Measurements from ENCODE around the gene PPP1R37.

The PPP1R37 gene

DNA sequence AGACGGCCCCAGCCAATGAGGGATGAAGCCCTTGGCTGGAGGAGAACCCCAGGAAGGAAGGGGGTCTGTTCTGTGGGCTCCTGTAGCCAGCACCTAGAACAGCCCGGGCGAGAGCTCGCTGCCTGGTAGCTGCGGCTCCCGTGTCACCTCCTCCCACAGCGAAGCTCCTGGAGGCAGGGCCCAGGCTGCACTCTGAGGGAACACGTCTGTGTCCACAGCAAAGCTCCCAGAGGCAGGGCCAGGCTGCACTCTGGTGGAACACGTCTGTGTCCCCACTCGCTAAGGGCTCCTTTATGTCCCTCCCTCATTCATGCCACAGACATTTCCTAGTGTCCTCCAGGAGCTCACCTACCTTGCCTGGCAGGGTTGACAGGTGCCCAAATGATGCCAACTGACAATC lies 76.6 kb downstream of the PPP1R37 start:
- no peak for DNase-seq (ENCODE audit: low read depth in 2 of 2)

DNA sequence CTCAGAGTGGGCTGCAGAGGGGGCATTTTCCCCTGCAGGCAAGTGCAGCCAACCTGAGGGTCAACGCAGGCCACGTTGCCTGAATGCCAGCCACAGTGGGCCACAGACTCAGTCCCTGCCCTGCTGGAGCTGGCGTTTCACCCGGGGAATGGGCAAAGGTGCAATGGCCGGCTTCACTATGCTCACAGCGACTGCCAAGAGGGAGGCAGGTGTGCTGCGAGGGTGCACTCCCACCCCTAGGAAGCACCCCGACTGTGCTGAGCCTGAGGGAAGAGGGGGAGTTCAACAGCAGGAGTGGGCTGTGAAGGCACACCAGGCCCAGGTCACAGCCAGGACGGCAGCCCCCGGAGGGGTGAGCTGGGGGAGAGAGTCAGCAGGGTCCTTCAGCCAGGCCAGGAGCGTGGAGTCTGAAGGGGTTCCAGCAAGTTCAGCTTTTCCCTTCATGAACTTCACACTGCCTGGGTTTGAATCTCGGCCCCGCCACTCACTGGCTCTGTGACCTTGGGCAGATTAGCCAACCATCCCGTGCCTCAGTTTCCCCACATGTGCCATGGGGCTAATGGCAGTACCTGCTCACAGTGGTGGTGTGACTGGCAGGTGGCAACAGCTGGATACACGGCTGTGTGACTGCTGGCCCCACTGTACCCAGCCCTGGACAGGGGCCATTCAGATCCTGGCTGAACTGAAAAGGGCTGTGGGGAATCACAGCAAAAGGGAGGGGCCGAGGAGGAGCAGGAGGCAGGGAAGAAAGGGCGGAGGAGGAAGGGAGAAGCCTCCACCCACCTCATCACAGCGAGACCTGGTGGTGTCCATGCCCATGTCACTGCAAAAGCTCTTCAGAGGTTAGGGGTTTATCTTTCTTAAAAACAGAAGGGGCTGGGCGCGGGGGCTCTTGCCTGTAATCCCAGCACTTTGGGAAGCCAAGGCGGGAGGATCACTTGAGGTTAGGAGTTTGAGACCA lies 77.4 kb downstream of the PPP1R37 start:
- no peak for DNase-seq (ENCODE audit: low read depth in 2 of 2)

DNA sequence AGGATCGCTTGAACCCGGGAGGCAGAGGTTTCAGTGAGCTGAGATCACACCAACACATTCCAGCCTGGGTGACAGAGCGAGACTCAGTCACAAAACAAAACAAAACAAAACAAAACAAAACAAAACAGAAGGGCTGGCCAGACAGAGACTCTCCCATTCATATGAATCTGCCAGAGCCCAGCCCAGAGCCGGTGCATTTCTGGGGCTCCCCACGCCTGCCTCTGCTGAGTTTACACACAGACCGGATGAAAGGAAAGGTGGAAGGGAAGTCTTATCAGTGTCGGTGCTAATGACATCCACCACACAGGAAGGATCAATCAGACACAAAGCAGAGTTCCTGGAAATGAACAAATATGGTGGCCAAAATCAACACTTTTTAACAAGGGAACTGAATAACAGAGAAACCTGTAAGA lies 78.2 kb downstream of the PPP1R37 start:
- DNase-seq (ENCODE audit: low read depth in 2 of 2), result no peak

DNA sequence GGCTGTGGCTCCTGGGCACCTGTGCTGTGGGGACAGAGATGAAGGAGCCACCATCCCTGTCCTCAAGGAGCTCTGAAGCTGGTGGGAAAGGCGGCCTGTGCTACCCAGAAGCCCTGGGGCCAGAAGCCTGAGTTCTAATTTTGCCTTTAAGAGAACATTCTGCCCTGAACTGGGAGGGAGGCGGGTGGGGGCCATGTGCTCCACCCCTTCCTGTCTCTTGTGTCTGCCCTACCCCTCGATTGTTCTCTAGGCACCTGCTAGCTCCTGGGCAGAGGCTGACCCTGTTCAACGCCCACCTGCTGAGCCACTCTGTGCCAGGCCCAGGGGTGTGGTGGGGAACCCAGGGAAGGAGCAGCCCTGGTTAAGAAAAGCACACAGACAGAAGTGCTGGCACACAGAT lies 79.2 kb downstream of the PPP1R37 start:
- no peak for DNase-seq (ENCODE audit: low read depth in 2 of 2)

DNA sequence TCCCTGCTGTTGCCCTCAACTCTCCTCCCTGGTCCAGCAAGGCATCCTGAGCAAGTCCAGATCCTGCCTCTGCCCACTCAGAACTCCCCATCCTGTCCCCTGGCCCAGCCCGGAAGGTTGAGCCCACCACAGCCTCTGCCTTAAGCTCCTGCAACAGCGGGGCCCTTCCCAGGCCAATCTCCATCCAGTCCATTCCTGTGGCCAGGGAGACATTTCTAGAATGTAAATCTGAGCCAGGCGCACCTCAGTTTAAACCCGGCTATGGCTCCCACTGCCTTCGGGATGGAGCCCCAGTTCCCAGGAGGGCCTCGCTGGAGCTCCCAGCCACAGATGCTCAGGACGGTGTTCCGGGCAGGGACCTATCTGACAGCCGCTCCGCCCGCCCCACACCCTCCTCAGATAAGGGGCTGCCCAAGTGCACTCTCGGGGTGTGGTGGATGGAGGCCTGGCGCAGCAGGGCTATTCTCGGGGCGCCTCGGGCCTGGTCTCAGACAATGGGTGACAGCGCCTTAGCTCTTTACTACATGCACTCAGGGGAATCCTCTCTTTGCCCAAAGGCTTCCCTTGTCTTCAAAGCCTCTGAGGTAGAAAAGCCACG lies 79.7 kb downstream of the PPP1R37 start:
- no peak for DNase-seq (ENCODE audit: low read depth in 2 of 2)

DNA sequence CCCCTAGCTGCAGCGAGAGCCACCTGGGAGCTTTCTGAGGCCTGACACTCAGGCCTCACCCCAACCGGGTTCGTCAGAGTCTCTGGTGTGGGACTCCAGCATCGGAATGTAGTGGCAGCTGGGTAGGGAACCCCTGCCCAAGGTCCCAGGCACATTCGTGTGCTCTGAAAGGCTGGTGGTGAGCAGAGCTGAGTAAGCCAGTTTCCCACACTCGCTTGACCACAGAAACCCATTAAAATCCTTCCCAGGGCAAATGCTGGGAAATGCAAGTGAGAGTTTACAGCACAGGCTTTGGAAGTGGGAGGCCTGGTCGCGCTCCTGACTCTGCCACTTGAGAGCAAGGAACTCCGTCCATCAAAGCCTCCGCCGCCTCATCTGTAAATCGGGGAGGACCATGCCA lies 80.8 kb downstream of the PPP1R37 start:
- DNase-seq (ENCODE audit: low read depth in 2 of 2), result no peak

DNA sequence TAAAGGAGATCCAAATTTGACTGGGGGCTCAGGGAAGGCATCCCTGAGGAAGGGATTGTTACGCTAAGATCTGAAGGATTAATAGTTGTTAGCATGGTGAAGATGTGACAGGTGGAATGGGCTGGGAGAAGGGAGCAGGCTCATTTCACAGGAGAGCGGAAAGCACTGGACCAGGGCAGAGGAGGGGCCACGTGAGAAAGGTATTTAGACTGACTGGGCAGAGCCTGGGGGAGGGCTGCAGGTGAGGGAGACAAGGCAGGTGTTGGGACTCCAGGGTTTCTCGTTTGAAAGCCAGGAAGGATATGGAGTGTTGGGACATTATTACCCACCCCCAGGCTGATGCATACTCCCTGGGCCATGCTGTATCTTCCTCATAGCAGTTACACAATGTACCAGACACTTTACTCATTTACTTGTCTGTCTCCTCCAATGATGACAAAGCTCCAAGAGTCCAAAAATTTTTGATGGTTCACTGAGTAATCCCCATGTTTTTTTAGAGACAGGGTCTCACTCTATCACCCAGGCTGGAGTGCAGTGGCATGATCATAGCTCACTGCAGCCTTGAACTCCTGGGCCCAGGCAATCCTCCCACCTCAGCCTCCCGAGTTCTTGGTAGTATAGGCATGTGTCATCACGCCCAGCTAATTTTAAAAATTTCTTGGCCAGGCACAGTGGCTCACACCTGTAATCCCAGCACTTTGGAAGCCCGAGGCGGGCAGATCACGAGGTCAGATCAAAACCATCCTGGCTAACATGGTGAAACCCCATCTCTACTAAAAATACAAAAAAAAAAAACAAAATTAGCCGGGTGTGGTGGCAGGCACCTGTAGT lies 82.8 kb downstream of the PPP1R37 start:
- DNase-seq (ENCODE audit: low read depth in 2 of 2), result no peak

DNA sequence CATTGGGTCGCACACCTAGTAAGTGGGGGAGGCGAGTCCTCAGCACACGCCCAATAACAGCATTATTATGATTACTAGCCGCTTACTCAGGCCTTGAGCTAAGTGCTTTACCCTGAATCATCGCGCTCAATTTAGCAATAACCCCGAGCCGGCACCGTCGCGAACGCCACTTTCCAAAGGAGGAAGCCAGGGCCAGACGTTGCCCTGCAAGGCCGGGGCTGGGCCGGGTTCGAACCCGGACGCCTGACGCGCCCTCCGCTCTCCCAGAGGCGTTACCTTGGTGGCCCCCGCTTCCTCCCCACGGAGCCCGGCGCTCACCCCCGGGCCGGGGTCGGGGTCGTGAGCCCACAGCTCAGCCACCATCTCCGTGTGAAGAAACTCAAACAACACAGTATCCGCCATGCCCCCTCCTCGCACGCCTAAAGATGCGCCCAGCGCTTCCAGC lies 84.9 kb downstream of the PPP1R37 start, which contains the start of gene TRAPPC6A:
TRAPPC6A (minus strand) TSS at position 421 of the 445 bp plus-strand sequence; CDS start at position 402, 19 bp downstream.
- DNase-seq (ENCODE audit: low read depth in 2 of 2), result no peak

DNA sequence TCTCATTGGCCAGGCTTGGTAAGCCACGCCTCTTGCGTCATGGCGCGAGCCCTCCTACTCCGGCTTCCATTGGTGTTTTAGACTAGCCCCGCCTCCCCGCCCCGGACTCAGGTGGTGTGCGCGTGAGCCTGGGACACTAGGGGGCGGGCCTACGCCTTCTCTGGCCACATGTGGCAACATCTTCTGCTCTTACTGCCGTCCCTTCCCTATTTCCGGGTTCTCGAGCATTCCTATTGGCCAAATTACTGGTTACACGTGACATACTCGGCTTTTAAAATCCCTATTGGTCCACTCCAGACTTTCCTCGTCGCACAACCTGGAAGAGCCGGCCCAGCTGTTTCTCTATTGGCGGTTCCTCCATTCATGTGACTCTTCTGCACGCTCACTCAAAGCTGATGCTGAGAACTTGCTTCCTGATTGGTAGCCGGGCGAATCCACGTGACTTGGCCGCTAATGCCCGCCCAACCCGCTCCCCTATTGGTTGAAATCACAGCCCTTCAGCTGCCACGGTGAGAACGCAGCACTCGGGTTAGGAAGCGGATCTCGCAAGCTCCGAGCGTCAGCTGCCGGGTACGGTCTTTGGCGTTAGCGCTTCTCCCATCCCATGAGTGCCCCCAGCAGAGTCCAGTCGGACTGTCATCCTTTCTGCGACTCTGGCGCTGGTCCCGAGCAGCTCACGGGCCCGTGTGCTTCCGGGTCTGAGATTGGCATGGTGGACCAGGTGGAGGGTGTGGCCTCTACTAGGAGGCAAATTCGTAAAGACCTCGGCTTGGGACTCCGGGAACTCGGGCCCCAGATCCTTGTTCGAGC lies 85.5 kb downstream of the PPP1R37 start, which contains the start of gene BLOC1S3:
BLOC1S3 (plus strand) TSS at position 523 of the 810 bp plus-strand sequence. CDS start 513 bp downstream, outside the sequence.
- DNase-seq (ENCODE audit: low read depth in 2 of 2), result peak; percentile 99 to 100

DNA sequence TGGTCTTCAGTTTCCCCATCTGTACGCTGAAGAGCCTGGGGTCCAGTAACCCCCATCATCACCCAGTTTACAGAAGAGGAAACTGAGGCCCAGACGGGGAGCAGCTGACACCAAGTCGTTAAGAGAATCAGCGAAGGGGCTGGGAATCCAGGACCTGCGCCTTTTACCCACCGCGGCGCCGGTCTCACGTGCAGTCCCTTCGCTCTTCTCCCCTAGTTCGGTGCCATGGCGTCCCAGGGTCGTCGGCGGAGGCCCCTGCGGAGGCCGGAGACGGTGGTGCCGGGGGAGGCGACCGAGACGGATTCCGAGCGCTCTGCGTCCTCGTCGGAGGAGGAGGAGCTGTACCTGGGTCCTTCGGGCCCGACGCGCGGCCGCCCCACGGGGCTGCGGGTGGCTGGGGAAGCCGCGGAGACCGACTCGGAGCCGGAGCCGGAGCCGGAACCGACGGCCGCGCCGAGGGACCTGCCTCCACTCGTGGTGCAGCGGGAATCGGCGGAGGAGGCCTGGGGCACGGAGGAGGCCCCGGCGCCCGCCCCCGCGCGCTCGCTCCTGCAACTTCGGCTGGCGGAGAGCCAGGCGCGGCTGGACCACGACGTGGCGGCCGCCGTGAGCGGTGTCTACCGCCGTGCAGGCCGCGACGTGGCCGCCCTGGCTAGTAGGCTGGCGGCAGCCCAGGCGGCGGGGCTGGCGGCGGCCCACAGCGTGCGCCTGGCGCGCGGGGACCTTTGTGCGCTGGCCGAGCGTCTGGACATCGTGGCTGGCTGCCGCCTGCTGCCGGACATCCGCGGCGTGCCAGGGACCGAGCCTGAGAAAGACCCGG lies 86.3 kb downstream of the PPP1R37 start:
- peak; percentile 28 to 33 for DNase-seq (ENCODE audit: low read depth in 2 of 2)

DNA sequence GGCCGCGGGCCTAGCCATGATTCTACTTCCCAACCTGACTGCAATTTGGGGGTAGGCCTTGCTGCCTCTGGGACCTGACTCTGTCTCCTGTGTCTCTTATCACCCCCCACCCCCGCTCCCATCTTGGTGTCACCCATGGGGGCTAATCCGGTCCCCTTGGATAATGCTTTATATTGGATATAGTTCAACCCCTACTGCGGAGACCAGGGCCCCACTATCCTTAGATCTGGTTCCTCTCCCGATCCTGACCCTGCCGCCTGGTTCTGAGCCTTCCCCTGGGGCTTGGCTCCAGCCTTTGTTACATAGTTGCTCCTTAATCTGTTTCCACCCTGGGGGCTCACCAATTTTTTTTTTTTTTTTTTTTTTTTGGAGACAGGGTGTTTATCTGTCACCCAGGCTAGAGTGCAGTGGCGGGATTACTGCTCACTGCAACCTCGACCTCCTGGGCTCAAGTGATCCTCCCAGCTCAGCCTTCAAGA lies 87.0 kb downstream of the PPP1R37 start:
- DNase-seq (ENCODE audit: low read depth in 2 of 2), result no peak

DNA sequence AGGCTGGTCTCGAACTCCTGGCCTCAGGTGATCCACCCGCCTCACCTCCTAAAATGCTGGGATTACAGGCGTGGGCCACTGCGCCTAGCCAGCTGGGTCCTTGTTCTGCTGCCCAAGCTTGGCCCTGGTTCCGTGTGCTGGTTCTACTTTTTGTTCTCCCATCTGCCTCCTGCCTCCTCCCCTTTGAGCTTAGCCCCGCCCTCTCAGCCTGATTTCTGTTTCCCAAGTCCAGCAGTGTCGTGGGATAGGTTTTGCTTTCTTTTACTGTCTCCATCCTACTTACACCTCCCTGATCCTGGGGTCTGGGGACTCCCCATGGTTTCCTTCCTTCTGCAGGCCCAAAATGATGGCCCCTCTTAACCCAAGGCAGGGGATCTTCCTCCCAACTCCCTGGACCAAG lies 88.0 kb downstream of the PPP1R37 start:
- DNase-seq (ENCODE audit: low read depth in 2 of 2), result no peak

DNA sequence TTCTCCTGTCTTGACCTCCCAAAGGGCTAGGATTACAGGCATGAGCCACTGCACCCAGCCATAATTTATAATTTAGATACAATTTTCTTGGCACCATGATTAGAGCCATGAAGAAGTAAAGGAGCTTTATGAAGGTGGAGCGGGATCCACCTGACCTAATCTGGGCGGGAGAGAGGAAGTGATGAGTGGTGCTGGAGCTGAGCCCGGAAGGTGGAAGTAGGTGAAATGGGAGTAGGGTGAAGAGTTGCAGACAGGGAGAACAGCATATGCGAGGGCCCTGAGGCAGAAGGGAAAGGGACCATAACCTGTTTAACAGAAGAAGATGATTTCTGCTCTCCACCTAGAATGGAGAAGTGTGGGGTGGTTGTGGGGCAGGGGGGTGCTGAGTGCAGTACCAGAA lies 89.8 kb downstream of the PPP1R37 start:
- DNase-seq (ENCODE audit: low read depth in 2 of 2), result no peak

DNA sequence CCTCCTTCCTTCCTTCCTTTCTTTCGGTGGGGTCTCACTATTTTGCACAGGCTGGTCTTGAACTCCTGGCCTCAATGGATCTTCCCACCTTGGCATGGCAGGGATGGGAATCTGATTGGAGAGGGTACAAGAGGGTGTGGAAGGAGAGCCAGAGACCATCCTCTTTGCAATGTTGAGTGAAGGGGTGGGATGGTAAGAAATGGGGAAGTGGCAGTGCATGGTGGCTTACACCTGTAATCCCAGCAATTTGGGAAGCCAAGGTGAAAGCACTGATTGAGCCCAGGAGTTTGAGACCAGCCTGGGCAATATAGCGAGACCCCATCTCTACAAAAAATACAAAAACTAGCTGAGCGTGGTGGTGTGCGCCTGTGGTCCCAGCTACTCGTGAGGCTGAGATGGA lies 91.1 kb downstream of the PPP1R37 start:
- DNase-seq (ENCODE audit: low read depth in 2 of 2), result no peak

DNA sequence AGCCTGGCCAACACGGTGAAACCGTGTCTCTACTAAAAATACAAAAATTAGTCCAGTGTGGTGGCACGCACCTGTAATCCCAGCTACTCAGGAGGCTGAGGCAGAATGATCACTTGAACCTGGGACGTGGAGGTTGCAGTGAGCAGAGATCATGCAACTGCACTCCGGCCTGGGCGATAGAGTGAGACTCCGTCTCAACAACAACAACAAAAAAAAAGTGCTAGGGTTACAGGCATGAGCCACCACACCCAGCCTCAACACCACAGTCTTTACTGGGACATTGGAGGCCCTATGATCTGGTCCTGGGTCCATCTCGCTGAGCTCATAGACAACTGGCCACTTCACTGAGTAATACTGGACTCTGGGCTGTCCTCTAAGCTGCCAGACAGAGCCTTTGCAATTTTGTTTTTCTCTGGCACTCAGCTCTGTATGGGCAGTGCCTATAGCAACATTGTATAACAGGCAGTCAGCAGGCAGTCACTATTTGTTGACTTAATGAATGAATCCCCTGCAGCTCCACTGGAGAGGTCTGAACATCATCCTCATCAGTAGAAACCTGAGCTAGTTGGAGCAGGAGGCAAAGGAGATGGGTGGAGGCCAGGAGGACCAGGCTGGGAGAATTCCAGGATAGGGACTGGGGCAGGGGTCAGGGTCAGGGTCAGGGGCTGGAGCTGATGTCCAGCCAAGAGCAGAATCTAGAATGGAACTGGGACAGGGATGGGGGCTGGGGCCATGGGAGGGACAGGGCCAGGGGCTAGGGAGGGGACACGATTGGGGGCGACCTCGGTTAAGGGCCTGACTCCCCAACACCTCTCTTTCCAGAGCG lies 93.7 kb downstream of the PPP1R37 start:
- DNase-seq (ENCODE audit: low read depth in 2 of 2), result no peak

DNA sequence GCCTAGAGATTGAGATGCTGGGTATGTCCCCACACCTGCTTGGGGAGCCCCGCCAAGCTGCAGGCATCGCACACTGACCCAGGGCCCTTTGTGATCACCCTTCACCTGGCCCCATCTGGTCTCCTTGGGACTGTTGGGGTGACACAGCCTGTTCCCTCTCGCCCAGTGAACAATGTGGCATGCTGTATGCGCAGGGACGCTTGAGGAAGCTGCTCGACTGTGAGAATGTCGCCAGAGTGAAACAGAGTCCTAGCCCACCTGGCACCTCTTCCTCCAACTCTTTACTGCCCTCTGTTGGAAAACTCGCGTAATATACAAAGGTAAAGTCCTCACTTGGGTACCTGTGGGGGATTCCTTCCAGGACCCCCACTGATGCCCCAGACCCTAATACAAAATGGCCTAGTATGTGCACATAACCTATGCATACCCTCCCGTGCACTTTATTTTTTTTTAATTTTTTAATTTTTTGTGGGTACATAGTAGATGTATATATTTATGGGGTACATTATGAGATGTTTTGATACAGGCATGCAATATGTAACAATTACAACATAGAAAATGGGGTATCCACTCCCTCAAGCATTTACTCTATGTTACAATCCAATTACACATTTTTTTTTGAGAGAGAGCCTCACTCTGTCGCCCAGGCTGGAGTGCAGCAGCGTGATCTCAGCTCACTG lies 94.6 kb downstream of the PPP1R37 start:
- no peak for DNase-seq (ENCODE audit: low read depth in 2 of 2)

DNA sequence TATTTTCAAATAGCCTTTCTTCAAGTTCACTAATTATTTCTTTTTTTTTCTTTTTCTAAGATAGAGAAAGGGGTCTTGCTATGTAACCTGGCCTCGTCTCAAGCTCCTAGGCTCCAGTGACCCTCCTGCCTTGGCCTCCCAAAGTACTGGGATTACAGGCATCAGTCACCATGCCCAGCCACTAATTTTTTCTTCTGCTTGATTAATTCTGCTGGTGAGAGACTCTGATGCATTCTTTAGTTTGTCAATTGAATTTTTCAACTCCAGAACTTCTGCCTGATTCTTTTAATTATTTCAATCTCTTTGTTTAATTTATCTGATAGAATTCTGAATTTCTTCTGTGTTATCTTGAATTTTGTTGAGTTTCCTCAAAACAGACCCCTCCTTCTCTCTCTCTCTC lies 97.0 kb downstream of the PPP1R37 start:
- DNase-seq (ENCODE audit: low read depth in 2 of 2), result no peak

DNA sequence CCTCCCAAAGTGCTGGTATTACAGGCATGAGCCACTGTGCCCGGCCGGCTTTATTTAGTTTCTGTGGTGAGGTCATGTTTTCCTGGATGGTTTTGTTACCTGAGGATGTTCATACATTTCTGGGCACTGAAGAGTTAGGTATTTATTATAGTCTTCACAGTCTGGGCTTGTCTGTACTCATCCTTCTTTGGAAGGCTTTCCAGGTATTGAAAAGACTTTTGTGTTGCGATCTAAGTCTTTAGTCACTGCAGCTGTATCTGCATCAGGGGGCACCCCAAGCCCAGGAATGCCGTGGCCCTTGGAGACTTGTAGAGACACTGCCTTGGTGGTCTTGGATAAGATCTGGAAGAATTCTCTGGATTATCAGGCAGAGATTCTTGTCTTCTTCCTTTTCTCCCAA lies 98.4 kb downstream of the PPP1R37 start:
- DNase-seq (ENCODE audit: low read depth in 2 of 2), result no peak

DNA sequence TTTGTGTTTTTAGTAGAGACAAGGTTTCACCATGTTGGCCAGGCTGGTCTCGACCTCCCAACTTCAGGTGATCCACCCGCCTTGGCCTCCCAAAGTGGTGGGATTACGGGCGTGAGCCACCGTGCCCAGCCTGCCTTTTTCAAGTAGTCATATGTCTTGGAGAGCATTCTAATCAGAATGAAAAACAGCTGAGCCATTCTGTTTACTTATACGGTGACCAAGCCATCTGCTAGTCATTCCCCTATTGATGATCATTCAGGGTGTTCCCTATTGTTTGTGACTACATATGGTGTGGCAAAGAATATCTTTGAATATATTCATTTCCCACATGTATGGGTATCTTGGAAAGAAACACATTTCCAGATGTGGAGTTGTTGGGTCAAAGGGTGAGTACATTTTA lies 102.8 kb downstream of the PPP1R37 start:
- DNase-seq (ENCODE audit: low read depth in 2 of 2), result no peak

Measured in stimulated activated CD4-positive, alpha-beta T cell treated with anti-CD3 and anti-CD28 coated beads, Interleukin-4, amount 100 ng/mL, for 48 hours (primary cell).